Measurements from ENCODE around the gene BICDL1.

BICDL1 gene

DNA sequence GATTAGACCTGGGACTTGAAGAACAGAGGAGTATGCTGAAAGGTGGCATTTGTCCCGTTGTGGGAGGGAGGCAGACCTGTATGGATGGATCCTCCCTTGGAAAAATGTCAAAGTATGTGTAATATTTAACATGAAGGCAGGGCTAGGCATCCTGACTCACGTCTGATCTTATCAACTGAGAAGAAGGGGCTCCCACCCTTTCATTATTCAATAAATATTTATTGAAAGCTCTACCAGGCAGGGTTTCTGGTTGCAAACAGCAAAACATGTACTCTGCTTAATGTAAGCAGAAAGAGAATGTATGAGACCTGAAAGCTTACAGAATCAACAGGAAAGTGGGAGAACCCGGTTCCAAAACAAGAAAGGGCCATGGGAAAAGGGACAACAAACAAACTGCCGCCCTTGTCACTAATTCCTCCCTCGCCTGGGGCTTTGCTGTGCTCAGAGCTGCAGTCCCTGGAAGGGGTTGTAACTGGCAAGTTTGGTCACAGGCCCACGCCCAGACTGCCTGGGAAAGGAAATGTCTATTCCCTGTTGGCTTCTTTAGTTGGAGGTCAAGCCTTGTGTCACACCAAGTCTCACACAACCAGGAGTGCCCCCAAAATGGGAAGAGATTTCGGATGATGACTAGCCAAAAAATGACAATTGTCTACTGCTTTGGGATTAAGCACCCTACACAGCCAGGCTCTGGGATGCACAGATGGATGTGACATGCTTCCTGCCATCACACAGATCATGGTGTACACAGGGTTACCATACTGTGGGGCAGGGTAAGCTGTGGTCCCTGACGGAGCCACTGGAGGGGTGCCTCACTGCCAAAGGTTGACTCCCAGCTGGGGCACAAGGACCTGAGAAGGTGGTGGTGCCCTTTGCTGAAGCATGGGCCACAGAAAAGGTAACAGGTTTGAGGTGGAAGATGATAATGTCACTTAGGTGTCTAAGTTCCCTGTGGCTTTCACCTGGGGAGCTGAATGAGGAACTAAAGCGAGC lies 90.7 kb downstream of the BICDL1 start:
- no peak for DNase-seq (ENCODE audit: low read depth in 2 of 2)

GRCh38 chr12:120081641-120082040 lies 92.6 kb downstream of the BICDL1 start:
- no peak for DNase-seq (ENCODE audit: low read depth in 2 of 2)

DNA sequence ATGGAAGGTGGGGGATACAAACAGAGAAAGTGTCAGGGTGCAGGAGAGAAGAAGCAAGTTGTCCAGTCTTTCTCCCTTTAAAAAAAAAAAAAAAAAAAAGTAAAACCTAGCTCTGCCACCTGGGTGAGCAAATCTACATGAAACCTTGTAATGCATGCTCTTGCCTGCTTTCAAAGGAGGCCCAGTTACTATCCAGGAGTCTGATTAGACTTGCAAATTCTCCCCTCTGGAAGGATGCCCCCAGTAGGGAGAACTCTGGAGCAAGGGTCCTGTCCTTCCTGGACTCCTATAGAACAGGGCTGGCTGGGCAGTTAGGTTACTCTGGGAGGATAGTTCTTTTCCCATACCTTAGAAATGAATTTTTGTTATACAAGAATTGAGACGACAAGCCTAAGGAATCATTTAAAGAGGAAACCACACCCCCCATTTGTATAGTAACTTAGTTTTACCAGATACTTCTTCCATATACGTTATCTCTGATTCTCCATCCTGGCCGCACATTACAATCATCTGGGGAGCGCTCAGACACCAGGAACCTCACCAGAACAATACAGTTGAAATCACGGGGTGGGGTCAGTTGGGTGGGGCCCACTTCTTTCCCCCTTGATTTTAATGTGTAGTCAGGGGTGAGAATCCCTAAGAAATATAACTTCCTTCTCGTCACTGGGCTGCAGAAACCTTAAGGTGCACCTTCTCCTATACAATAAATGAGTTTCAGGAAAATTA lies 97.0 kb downstream of the BICDL1 start:
- no peak for DNase-seq (ENCODE audit: low read depth in 2 of 2)

DNA sequence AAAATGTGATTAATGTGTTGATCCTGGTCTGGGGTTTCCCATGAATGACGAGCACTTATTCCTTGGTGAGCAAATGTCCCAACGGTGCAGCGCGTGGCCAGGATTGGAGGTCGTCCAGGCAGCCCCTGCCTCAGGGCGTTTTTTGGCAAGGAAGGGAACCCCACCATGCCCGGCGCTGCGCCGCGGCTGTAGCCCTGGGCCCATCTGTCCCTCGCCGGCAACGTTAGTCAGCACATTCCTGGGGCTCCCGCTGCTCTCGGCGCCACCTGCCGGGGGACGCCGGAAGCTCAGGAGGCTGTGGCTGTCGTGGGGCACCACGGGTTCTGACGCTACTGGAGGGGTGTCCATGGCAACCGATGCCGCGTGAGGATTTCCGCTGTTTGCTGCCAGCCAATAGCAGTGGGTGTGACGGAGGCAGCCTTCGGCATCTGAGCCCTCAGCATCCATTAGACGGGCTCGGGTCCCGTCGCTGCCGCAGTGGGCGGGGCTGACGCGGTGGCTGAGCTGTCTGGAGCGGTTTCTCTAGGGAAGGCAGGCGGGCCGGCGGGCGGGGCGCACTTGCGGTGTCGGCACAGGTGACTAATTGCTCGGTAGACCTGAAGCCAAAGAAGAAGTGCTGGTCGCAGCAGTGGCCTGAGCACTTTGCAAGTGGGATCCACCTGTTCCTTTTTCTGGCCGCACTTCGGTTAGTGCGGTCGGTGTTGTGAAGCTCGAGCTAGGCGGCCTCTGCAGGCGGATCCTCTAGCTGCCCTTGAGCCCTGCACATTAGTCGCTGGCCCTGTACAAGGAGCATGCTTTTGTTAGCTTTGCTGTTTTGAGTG lies 98.0 kb downstream of the BICDL1 start:
- DNase-seq (ENCODE audit: low read depth in 2 of 2): peak; percentile 99

- DNase-seq (ENCODE audit: low read depth in 2 of 2): no peak
Measured at GRCh38 chr12:120089105-120089504, 100.1 kb downstream of the BICDL1 start.

- DNase-seq (ENCODE audit: low read depth in 2 of 2): no peak
Measured at GRCh38 chr12:120089796-120090195, 100.8 kb downstream of the BICDL1 start.

DNA sequence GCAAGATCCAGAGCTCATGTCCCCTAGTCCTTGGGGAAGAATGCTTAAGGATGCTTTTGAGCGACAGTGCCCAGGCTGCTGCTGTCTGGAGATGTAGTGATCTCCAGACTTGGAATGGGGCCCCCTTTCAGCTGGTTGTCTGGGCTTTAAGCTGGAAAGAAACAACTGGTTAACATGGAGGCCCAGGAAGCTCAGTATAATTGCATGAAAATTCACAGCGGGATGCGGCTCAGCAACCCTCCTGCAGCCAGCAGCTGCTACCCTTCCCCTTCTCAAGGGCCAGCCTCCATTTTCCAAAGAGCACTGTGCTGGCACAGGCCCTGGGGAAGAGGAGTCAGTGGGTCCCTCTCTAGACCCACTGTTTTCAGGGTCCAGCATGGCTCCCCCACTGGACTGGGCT lies 101.2 kb downstream of the BICDL1 start:
- DNase-seq (ENCODE audit: low read depth in 2 of 2): no peak

DNA sequence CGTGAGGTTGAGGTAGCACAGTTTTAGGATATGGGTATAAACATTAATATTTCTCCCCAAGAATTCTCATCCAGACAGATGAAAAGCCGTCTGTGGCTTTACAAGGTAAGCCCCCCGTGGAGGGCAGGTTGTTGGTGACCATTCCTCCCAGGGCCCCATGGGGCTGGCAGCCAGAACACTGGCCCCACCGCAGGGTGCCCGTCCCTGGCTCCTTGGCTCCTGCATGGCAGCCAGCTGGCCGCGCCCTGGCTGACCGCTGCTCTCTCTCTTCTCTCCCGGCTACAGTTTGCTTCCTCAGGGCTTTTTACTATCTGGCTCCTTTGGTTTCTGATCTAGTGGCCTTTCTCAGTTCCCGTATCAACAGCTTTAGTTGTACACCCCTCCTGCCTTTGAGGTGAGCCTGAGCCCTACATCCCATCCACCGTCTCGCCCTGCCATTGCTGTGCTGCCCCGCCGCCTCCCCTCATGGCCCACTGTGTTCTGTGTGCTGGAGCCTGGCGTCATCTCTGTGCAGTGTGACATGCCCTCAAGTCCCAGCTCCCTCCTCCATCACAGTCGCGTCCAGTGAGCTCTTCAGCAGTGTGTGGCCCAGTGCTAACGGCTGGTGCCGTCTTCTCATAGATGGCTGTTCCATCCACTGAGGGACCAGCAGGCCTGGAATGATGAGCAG lies 101.7 kb downstream of the BICDL1 start:
- no peak for DNase-seq (ENCODE audit: low read depth in 2 of 2)

- DNase-seq (ENCODE audit: low read depth in 2 of 2): no peak
Measured at GRCh38 chr12:120091371-120092090, 102.5 kb downstream of the BICDL1 start.

GRCh38 chr12:120092551-120093335 lies 103.7 kb downstream of the BICDL1 start:
- DNase-seq (ENCODE audit: low read depth in 2 of 2): no peak

GRCh38 chr12:120093336-120093591 lies 104.2 kb downstream of the BICDL1 start:
- no peak for DNase-seq (ENCODE audit: low read depth in 2 of 2)

DNA sequence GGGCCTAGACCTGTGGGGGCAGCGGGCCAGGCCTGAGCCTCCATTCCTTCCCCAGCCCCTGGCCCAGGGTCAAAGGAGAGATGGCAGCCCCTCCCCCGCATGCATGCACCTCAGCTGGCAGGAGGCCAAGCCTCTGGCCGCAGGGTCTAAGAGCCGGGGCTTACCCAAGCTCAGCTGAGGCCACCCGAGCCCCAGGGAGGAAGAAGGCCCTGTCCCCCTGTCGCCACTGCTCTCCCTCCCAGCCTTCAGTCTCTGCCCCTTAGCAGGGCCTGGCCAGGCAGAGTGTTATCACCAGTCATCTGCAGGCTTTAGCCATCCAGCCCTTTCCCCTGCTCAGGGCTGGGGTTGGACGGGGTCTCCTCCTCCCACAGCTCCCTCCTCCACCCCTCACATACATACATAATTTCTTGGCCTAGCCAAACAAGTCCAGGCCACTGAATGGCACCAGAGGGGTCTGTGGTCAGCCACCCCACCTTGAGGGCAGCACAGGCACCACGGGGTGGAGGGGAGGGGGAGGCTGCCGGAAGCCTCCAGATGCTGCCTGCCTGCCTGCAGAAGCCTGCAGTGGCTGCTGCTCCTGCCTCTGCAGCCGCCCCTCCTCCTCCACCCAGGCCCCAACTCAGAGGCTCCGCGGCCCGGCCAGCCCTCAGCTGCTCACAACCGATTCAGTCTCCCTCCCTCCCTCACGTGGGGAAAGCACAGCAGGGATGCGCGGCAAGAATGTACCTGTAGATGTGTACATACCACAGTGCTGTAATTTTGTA lies 104.7 kb downstream of the BICDL1 start:
- no peak for DNase-seq (ENCODE audit: low read depth in 2 of 2)

DNA sequence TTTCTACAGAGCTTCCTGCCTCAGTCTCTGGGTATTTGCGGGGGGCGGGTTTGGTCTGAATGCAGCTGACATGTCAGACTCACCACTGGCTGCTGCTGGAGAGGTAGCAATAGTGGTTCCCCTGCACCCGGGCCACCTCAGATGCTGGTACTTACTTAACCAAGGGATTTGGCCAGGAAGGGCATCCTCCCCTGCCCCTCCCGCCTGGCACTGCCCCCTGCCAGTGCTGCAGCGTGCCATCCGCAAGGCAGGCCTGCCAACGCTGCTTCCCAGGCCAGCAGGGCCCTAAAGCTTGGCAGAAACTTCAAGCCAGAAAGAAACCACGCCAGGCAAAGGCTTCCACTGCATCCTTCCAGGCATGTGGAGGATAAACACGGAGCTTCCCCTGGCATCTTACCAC lies 105.4 kb downstream of the BICDL1 start:
- no peak for DNase-seq (ENCODE audit: low read depth in 2 of 2)

GRCh38 chr12:120095331-120095730 lies 106.3 kb downstream of the BICDL1 start:
- no peak for DNase-seq (ENCODE audit: low read depth in 2 of 2)

DNA sequence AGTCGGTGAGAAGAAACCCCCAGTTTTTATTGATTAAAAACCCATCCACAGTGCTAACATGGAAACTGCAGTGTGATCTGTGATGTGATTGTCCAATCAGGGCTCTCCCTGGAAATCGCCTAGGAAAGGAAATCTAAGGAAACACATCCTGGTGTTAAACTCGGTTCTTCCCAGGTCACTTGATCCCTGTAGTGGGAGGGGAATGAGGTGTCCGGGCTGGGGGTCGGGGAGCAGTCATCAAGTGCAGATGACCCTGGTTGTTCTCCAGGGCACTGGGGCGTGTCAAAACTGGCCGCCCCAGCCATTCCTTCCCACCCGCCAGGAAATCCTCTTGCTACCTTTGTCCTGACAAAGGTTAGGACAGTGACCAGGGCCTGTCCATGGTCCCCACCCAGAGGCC lies 106.7 kb downstream of the BICDL1 start:
- DNase-seq (ENCODE audit: low read depth in 2 of 2): no peak

GRCh38 chr12:120096671-120097202 lies 107.7 kb downstream of the BICDL1 start:
- no peak for DNase-seq (ENCODE audit: low read depth in 2 of 2)

GRCh38 chr12:120098756-120099470 lies 109.9 kb downstream of the BICDL1 start:
- DNase-seq (ENCODE audit: low read depth in 2 of 2): no peak

- DNase-seq (ENCODE audit: low read depth in 2 of 2): no peak
Measured at GRCh38 chr12:120099738-120100137, 110.7 kb downstream of the BICDL1 start.

DNA sequence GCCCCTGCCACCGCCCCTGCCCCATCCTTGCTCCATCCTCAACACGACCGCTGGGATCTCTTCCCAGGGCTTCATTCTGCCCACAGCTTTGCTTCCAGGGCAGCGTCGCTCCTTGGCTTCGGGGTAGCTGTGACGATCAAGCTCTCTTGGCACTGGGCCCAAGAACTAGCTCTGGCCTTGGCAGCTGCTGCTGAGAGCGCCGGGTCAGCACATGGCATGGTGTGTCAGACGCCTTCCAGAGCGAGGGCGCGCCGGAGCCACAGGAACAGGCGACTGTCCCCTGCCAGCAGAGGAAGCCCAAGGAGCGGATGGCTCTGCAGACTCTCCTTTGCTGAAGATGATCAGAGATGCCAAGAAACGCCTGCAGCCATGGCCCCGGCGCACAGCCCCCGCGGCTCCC lies 111.6 kb downstream of the BICDL1 start:
- DNase-seq (ENCODE audit: low read depth in 2 of 2): no peak

Data from stimulated activated CD4-positive, alpha-beta T cell treated with anti-CD3 and anti-CD28 coated beads, Interleukin-12 subunit alpha, Interleukin-12 subunit beta, amount 100 ng/mL, for 24 hours (primary cell).